ENCODE measurements around the gene RBMS1.
"Not testable (repeated sequence)": the region's sequence is repeated elsewhere in the genome, so short reads cannot be mapped to it uniquely, and the experiment has no call there.

RBMS1 gene

DNA sequence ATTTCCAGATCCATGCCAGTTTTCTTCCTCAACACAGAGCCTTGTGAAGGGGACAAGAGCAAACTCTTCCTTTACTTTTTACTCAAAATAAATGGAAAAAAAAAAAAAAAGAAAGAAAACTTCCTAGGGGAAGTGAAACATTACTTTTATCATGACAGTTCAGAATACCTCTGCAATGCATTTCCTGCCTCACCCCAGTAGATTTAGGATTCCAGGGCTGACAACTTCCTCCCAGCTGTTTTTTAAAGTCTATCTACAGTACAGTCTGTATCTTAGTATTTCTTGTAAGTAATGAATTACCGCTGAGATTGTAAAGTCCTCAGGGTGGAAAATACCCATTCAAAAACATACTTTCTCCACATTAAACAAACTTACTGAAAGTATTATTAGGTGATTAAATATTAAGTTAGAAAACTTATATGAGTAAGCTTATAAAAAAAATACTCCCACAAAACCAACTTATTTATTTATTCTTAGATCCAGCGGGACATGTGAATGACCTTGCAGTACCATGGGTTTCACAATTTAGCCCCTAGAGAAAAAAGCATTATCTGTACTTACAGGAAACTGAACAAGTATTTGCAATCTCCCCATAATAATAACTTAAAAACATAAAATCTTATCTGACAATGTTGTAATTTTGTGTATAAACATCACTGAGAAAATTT lies 117.7 kb downstream of the RBMS1 start:
- Mint-ChIP-seq H3K4me3 (no peak overlapping the region), H3K27ac (peak overlapping the region; percentile 42), H3K9me3 (no peaks in the 10 kb centered on the region), H3K4me1 (peaks cover 83% of the 10 kb centered on the region), H3K27me3 (no peaks in the 10 kb centered on the region), H3K36me3 (peaks cover 22% of the 10 kb centered on the region)
- DNase-seq, result no peak
- CTCF ChIA-PET, result interaction anchor here (0.9 kb wide), 1 partner anchor 53 kb away, joined by 3 read pairs; no protein-coding TSS in a partner anchor

DNA sequence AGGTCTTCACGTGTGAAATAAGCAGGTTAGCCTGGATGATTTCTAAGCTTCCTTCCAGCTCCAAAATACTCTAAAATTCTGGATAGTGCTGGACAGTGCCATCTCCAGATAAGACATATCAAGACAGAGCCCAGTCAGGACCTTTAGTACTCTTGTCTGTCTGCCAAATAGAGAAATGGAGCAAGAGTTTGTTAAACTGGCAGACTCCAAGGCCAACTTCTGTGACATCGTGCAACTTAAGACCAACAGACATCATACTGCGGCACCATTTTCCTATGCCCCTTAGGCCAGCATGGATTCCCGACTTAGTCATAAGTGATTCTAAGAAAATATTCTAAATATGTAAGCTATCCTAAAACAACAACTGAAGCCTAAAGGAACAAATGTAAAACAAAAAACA lies 118.6 kb downstream of the RBMS1 start:
- Mint-ChIP-seq H3K36me3 (peaks cover 19% of the 10 kb centered on the region), H3K27me3 (no peaks in the 10 kb centered on the region), H3K4me1 (peaks cover 80% of the 10 kb centered on the region), H3K4me3 (no peak overlapping the region), H3K9me3 (no peaks in the 10 kb centered on the region), H3K27ac (no peak overlapping the region)
- CTCF ChIA-PET, result interaction anchor here (0.9 kb wide), 1 partner anchor 54 kb away, joined by 3 read pairs; no protein-coding TSS in a partner anchor
- DNase-seq, result no peak

GRCh38 chr2:160373666-160374065 lies 119.9 kb downstream of the RBMS1 start:
- no peak for DNase-seq
- H3K9me3 Mint-ChIP-seq, result no peaks in the 10 kb centered on the region
- peaks cover 79% of the 10 kb centered on the region for H3K4me1 Mint-ChIP-seq
- no peaks in the 10 kb centered on the region for H3K27me3 Mint-ChIP-seq
- peaks cover 22% of the 10 kb centered on the region for H3K36me3 Mint-ChIP-seq
- CTCF ChIA-PET, result no interaction called here
- H3K4me3 Mint-ChIP-seq, result no peak overlapping the region
- peak overlapping the region; percentile 8 for H3K27ac Mint-ChIP-seq

GRCh38 chr2:160373263-160373662 lies 120.3 kb downstream of the RBMS1 start:
- Mint-ChIP-seq H3K9me3 (no peaks in the 10 kb centered on the region), H3K36me3 (peaks cover 21% of the 10 kb centered on the region), H3K4me1 (peaks cover 79% of the 10 kb centered on the region), H3K27me3 (no peaks in the 10 kb centered on the region), H3K27ac (no peak overlapping the region), H3K4me3 (no peak overlapping the region)
- CTCF ChIA-PET, result interaction anchor here (0.6 to 0.9 kb wide), 2 partner anchors 31 to 121 kb away, joined by 3 to 4 read pairs; no protein-coding TSS in a partner anchor
- no peak for DNase-seq

- Mint-ChIP-seq H3K4me1 (peaks cover 84% of the 10 kb centered on the region), H3K4me3 (no peak overlapping the region), H3K36me3 (peaks cover 24% of the 10 kb centered on the region), H3K27me3 (no peaks in the 10 kb centered on the region), H3K9me3 (no peaks in the 10 kb centered on the region), H3K27ac (no peak overlapping the region)
- no peak for DNase-seq
- CTCF ChIA-PET, result interaction anchor here (0.6 to 0.9 kb wide), 2 partner anchors 32 to 121 kb away, joined by 3 to 4 read pairs; no protein-coding TSS in a partner anchor
These were observed 121.0 kb downstream of the RBMS1 start for GRCh38 chr2:160372585-160372984.

- Mint-ChIP-seq H3K9me3 (no peaks in the 10 kb centered on the region), H3K27me3 (no peaks in the 10 kb centered on the region), H3K36me3 (peaks cover 26% of the 10 kb centered on the region), H3K4me1 (peaks cover 80% of the 10 kb centered on the region), H3K4me3 (no peak overlapping the region), H3K27ac (no peak overlapping the region)
- DNase-seq, result no peak
- CTCF ChIA-PET, result no interaction called here
These were observed 121.6 kb downstream of the RBMS1 start for GRCh38 chr2:160372010-160372356.

DNA sequence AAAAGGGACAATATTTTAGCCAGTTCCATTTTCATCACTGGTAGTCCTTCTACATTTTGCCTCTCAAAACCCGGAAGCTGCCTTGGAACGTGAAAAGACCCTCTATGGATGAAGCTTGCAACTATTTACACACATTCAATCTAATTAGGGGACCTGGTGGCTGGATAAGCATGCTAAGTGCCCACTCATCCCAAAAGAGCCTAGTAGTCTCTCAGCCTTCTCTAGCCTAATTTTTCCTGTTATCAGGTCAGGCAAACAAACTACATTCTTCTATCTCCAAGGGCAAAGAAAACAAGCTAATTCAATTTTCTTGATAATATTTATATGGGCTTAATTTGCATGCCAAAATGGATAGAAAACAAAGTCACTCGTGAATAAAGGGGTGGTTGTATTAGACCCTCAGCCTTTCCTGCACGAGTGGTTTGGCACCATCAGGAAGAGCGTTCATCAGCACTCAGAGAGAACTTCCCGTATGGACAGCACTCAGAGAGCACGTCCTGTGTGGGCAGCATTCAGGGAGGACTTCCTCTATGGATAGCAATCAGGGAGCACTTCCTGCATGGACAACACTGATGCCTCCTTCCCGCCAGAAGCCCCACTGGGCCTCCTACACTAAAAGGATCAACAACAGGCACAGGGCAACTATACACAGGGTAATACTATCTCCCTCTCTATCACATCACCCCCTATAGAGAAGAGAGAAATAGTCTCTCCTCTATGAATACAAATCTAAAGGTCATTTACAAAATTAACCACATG lies 122.2 kb downstream of the RBMS1 start:
- DNase-seq, result no peak
- Mint-ChIP-seq H3K27me3 (no peaks in the 10 kb centered on the region), H3K27ac (no peak overlapping the region), H3K4me3 (no peak overlapping the region), H3K4me1 (peaks cover 79% of the 10 kb centered on the region), H3K9me3 (no peaks in the 10 kb centered on the region), H3K36me3 (peaks cover 30% of the 10 kb centered on the region)
- CTCF ChIA-PET, result interaction anchor here (0.6 kb wide), 1 partner anchor 63 kb away, joined by 5 read pairs; no protein-coding TSS in a partner anchor

GRCh38 chr2:160368988-160369930 lies 124.3 kb downstream of the RBMS1 start:
- Mint-ChIP-seq H3K27ac (no peak overlapping the region), H3K4me1 (peaks cover 61% of the 10 kb centered on the region), H3K9me3 (no peaks in the 10 kb centered on the region), H3K27me3 (no peaks in the 10 kb centered on the region), H3K4me3 (no peak overlapping the region), H3K36me3 (peaks cover 37% of the 10 kb centered on the region)
- no peak for DNase-seq
- CTCF ChIA-PET, result interaction anchor here (0.6 kb wide), 1 partner anchor 12 kb away, joined by 3 read pairs; no protein-coding TSS in a partner anchor

- Mint-ChIP-seq H3K27me3 (no peaks in the 10 kb centered on the region), H3K36me3 (peaks cover 41% of the 10 kb centered on the region), H3K4me3 (no peak overlapping the region), H3K27ac (no peak overlapping the region), H3K9me3 (no peaks in the 10 kb centered on the region), H3K4me1 (peaks cover 48% of the 10 kb centered on the region)
- CTCF ChIA-PET, result no interaction called here
- DNase-seq, result no peak
These were observed 125.7 kb downstream of the RBMS1 start for GRCh38 chr2:160367887-160368286.

GRCh38 chr2:160367139-160367538 lies 126.5 kb downstream of the RBMS1 start:
- CTCF ChIA-PET, DNase-seq, H3K27me3 Mint-ChIP-seq, H3K9me3 Mint-ChIP-seq, H3K4me3 Mint-ChIP-seq, H3K27ac Mint-ChIP-seq: not testable (repeated sequence)
- peaks cover 41% of the 10 kb centered on the region for H3K4me1 Mint-ChIP-seq
- peaks cover 41% of the 10 kb centered on the region for H3K36me3 Mint-ChIP-seq

DNA sequence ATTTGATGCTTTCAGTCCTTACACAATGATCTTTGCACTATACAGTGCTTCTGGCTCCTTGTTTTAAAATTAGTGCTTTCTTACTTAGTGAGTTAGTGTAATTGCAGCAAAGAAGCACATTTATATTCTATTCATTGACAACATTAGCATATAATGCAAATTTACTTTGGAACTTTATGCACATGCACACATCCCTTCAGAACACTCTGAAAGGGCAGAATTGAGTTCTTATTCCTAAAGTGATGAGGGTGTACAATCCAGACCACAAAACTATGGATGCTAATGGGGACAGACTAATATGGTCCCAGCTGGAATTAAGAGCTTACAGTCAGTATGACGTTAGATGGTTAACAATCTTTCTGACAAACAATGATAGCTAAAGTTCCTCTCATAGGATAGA lies 127.1 kb downstream of the RBMS1 start:
- Mint-ChIP-seq H3K27me3 (no peaks in the 10 kb centered on the region), H3K36me3 (peaks cover 41% of the 10 kb centered on the region), H3K4me1 (peaks cover 35% of the 10 kb centered on the region), H3K9me3 (no peaks in the 10 kb centered on the region), H3K4me3 (no peak overlapping the region), H3K27ac (no peak overlapping the region)
- no peak for DNase-seq
- CTCF ChIA-PET, result no interaction called here

GRCh38 chr2:160365716-160366367 lies 127.8 kb downstream of the RBMS1 start:
- Mint-ChIP-seq H3K4me1 (peaks cover 33% of the 10 kb centered on the region), H3K27ac (no peak overlapping the region), H3K27me3 (no peaks in the 10 kb centered on the region), H3K36me3 (peaks cover 45% of the 10 kb centered on the region), H3K4me3 (no peak overlapping the region), H3K9me3 (no peaks in the 10 kb centered on the region)
- DNase-seq, result no peak
- CTCF ChIA-PET, result no interaction called here

- Mint-ChIP-seq H3K4me1 (peaks cover 22% of the 10 kb centered on the region), H3K27me3 (no peaks in the 10 kb centered on the region), H3K36me3 (peaks cover 41% of the 10 kb centered on the region), H3K4me3 (no peak overlapping the region), H3K27ac (no peak overlapping the region), H3K9me3 (no peaks in the 10 kb centered on the region)
- no peak for DNase-seq
- CTCF ChIA-PET, result no interaction called here
These were observed 129.2 kb downstream of the RBMS1 start for GRCh38 chr2:160364364-160364763.

GRCh38 chr2:160363961-160364360 lies 129.6 kb downstream of the RBMS1 start:
- CTCF ChIA-PET, result no interaction called here
- no peaks in the 10 kb centered on the region for H3K9me3 Mint-ChIP-seq
- no peaks in the 10 kb centered on the region for H3K27me3 Mint-ChIP-seq
- peaks cover 18% of the 10 kb centered on the region for H3K4me1 Mint-ChIP-seq
- no peak for DNase-seq
- no peak overlapping the region for H3K4me3 Mint-ChIP-seq
- H3K36me3 Mint-ChIP-seq, result peaks cover 41% of the 10 kb centered on the region
- no peak overlapping the region for H3K27ac Mint-ChIP-seq

All from activated naive CD4-positive, alpha-beta T cell treated with anti-CD3 and anti-CD28 coated beads, Interleukin-2, amount 10 ng/mL, durations not matched to agents 7 days and 5 days (primary cell).